Measurements from ENCODE around the gene ADH4. TPM values are rescaled to one million over a fixed set of nuclear protein-coding genes. Genes with fewer than 3 reads are reported as not detected.

ADH4 gene
- total RNA-seq, 1 experiment from 2014 or later = not detected

- no peak overlapping the region for H3K9ac ChIP-seq (ENCODE audit: extremely low read depth, insufficient read length, low read length)
- TF ChIP-seq CTCF (conservative IDR thresholded peaks at IDR 0.05) = no peak
- no peak overlapping the region for H3K56ac ChIP-seq (ENCODE audit: insufficient read length, low read depth, low read length)
- H3K27ac ChIP-seq (ENCODE audit: insufficient read length, low read depth, low read length) = no peak overlapping the region
- peaks cover 3% of the 10 kb centered on the region for H3K79me1 ChIP-seq (ENCODE audit: insufficient read depth, low read depth, low read length, poor library complexity, severe bottlenecking)
- Mint-ChIP-seq H3K9me3 (no peaks in the 10 kb centered on the region), H3K4me3 (no peak overlapping the region), H3K27me3 (ENCODE audit: low read depth) (no peaks in the 10 kb centered on the region), H3K27ac (no peak overlapping the region; a peak in 1 of 7 replicates), H3K36me3 (ENCODE audit: insufficient read depth in 1 of 3, low read depth in 3 of 3) (peaks cover 50 to 87% (median 86%) of the 10 kb centered on the region in 3 experiments; a peak in 6 of 7 replicates), H3K4me1 (no peaks in the 10 kb centered on the region)
- no peak overlapping the region for H3K18ac ChIP-seq (ENCODE audit: insufficient read length, low read depth, low read length)
- WGBS (ENCODE audit: extremely low coverage, insufficient read length, low lambda C conversion rate) = no CpG with 5 or more reads among the region's 5 CpGs
- no peak overlapping the region for H3K23ac ChIP-seq (ENCODE audit: insufficient read length, low read depth, low read length)
- H4K91ac ChIP-seq (ENCODE audit: insufficient read length, low read depth, low read length) = no peak overlapping the region
- no peak overlapping the region for H3K4ac ChIP-seq (ENCODE audit: low read depth, low read length)
- no peak overlapping the region for H3K14ac ChIP-seq (ENCODE audit: insufficient read depth, low read length)
- no peak overlapping the region for H2AFZ ChIP-seq (ENCODE audit: low read length)
- H4K20me1 ChIP-seq (ENCODE audit: control insufficient read depth, insufficient read depth, insufficient read length) = no peaks in the 10 kb centered on the region
- H3K79me2 ChIP-seq (ENCODE audit: insufficient read depth, low read length) = peaks cover 1% of the 10 kb centered on the region; the same call in 1 of the 2 replicates
- H3K4me2 ChIP-seq (ENCODE audit: insufficient read depth, insufficient read length, low read length) = no peak overlapping the region
- no peak overlapping the region for H2BK120ac ChIP-seq (ENCODE audit: low read depth, low read length, poor library complexity, severe bottlenecking)
- H4K8ac ChIP-seq (replicated peaks; ENCODE audit: insufficient read length, low read depth, low read length) = no peak overlapping the region
- no peak overlapping the region for H4K5ac ChIP-seq (ENCODE audit: insufficient read length, low read depth, low read length)
- no peaks in the 10 kb centered on the region for H3K4me1 ChIP-seq (ENCODE audit: insufficient read depth, low read length)
- no peak overlapping the region for H2BK5ac ChIP-seq (ENCODE audit: insufficient read length, low read length)
- no peak for DNase-seq
- H3K9me3 ChIP-seq (ENCODE audit: control insufficient read depth, low read depth, low read length) = no peaks in the 10 kb centered on the region
- H2BK12ac ChIP-seq (ENCODE audit: insufficient read length, low read depth, low read length) = no peak overlapping the region
- H2AK5ac ChIP-seq (ENCODE audit: insufficient read length, low read length) = no peak overlapping the region
- H2BK20ac ChIP-seq (ENCODE audit: low read depth, low read length, poor library complexity, severe bottlenecking) = no peak overlapping the region
- H2BK15ac ChIP-seq (ENCODE audit: low read depth, low read length) = no peak overlapping the region
- no peaks in the 10 kb centered on the region for H3K27me3 ChIP-seq (ENCODE audit: insufficient read depth, low read length)
- no peaks in the 10 kb centered on the region for H3K23me2 ChIP-seq (ENCODE audit: insufficient read length, low read depth, low read length, poor library complexity, severe bottlenecking)
- H3T11ph ChIP-seq (ENCODE audit: low read length) = no peak overlapping the region
Observed at GRCh38 chr4:99079625-99080295, 64.3 kb downstream of the ADH4 start.
